Limb (tissue), 2 donors: Measurements from ENCODE around the gene RBBP5.

Experiments
- DNase-seq, 2 donors: peaks; one replicate each; pipeline ENCODE4 v3.0.0-alpha.2; 2016; ENCODE audit errors: extremely low spot score in 2 of 2

RBBP5 gene

GRCh38 chr1:205057808-205058575 is 63.8 kb downstream of the RBBP5 start:
- DNase-seq: no peak

DNA sequence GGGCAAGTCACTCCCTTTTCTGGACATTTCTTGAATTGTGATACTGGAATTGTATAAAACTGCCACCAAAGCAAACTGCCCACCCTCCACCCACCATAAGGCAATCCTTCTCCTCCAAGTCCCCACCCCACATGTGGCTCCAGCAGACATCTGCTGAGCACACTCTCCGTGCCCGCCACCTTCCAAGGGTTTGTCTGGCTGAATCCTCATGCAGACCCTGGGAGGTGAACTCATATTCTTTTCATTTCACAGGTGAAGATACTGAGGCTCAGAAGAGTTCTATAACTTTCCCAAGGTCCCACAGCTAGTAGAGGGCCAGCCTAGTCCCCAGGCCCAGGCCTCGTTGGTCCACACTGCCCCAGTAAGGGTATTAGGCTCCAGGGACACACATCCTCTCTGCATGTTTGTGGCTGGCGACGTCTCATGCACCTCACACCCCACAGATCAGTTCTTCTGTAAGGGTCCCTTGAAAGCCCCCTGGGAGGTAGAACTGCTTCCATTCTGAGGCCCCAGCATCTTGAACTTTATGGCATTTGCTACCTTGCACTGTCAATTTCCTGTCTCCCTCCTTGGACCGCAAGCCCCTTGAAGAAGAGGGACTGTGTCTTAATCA is 64.7 kb downstream of the RBBP5 start:
- DNase-seq: no peak

GRCh38 chr1:205056188-205056611 is 65.6 kb downstream of the RBBP5 start:
- no peak for DNase-seq

DNA sequence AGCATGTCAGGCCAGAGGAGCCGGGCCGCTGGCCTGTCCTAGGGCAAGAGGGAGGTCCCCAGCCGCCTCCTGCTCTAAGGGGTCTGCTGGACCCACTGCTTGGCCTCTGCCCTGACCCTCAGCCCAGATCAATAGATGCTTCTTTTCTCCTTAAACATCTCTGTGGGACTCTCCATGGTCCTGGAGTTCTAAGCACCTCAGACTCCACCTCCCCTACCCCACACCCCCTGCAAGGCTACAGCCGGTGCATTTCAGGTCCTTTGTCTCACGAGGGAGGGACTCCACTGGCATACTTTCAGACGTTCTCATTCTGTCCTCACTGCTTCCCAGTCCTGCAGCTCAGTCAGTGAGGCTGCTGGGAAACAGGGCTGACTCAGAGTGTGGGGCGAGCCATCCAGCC is 67.8 kb downstream of the RBBP5 start:
- DNase-seq: no peak

DNA sequence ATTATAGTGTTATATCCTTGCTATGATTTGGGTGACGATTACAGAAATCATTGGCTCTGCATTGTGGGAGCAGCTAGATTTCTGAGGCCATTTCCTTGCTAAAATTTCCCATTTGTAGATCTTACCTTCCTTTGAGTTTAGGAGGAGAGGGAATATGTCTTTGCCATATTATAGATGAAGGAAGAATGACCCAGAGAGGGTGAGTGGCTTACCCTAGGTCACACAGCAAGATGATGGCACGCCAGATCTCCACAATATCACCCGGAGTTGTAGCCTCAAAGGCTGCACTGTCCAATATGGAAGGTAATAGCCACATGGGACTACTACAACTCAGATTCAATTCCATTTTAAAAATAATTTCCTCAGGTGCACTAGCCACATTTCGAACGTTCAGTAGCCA is 68.5 kb downstream of the RBBP5 start:
- no peak for DNase-seq

GRCh38 chr1:205052690-205053089 is 69.1 kb downstream of the RBBP5 start:
- DNase-seq: no peak

GRCh38 chr1:205049479-205049878 is 72.3 kb downstream of the RBBP5 start:
- DNase-seq: no peak

DNA sequence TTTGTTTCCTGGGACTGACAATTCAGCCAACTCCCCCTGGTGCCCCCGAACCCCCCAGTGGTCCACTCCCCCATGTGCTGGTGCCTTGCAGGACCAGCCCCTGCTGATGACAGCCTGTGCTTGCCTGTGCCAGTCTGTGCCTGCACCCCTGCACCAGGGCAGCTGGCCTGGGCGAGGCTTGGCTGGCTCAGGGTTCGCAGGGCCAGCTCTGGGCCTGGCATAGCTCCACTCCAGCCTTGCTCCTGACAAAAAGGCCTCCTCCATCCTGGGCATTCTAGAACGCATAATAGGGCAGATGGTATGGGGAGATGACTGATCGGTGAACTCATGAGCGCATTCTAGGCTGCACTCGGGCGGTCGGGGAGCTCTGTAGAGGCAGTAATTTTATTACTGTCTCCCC is 73.4 kb downstream of the RBBP5 start:
- no peak for DNase-seq

- DNase-seq: no peak
Measured at GRCh38 chr1:205047764-205048231, 74.0 kb downstream of the RBBP5 start.

- DNase-seq: no peak
Measured at GRCh38 chr1:205046870-205047269, 74.9 kb downstream of the RBBP5 start.

DNA sequence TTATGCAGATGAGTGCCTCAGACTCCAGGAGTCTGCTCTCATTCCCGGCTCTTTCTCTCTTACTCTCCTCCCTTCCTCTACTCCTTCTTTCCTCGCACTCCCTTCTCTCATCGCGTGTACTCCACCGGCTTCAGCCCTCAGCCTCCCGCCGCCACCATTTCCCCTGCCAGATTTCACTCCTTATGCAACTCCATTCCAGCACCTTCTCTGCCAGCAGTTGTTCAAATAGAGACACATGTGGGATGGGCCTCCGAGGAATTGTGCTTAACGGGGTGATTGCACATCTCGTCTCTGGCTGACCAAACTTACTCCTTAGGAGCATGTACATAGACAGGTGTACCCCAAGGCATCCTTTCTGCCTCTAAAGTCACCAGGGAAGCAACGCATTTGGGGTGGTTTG is 76.6 kb downstream of the RBBP5 start:
- DNase-seq: no peak

DNA sequence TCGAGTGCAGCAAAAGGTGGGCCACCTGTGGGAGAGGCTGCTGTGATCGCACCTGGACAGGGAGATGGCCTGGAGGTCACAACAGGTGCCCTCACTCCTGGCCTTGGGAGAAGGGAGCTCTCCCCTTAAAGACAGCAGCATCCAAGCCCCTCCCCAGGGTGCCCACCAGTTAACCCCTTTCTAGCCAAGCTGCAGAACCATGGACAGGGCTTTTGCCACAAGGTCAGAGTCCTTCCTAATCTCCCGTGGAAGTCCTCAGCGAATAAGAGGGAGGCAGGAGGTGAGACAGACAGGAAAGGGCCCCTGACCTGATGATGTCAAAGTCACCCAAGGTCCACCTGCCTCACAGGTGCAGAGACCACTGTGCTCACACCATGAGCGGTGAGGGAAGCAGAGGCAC is 77.0 kb downstream of the RBBP5 start:
- DNase-seq: no peak

GRCh38 chr1:205043866-205044265 is 77.9 kb downstream of the RBBP5 start:
- no peak for DNase-seq

- peak in 1 of 2 donors; percentile 73 for DNase-seq
Measured at GRCh38 chr1:205042911-205043806, 78.6 kb downstream of the RBBP5 start, which contains the start of gene CNTN2. Gene CNTN2, plus strand, starts transcription at chr1:205043212. Its CDS starts 9,974 bp downstream, at chr1:205053186.

- DNase-seq: no peak
Measured at GRCh38 chr1:205041998-205042910, 79.5 kb downstream of the RBBP5 start.

GRCh38 chr1:205041001-205041715 is 80.6 kb downstream of the RBBP5 start:
- DNase-seq: no peak

GRCh38 chr1:205038132-205038786 is 83.5 kb downstream of the RBBP5 start:
- DNase-seq: no peak

- no peak for DNase-seq
Measured at GRCh38 chr1:205037539-205037938, 84.2 kb downstream of the RBBP5 start.
